Peyer's patch (tissue), 4 donors: Measurements from ENCODE around the gene ESPN. TPM values are rescaled to one million over a fixed set of nuclear protein-coding genes. Genes with fewer than 3 reads are reported as not detected.

Source experiments
- DNase-seq, 3 donors: peaks; one replicate each; pipeline ENCODE4 v3.0.0-alpha.2; 2017 to 2019
- H3K27ac ChIP-seq, 4 donors: fragments of 200-600 bp; sonication (generic); one replicate each; pipeline ENCODE4 v1.5.1; 2016 to 2019
- H3K27me3 ChIP-seq, 2 donors: fragments of 200-600 bp; sonication (generic); one replicate each; pipeline ENCODE4 v1.5.1; 2019
- H3K36me3 ChIP-seq, 3 donors: fragments of 200-600 bp; sonication (generic); one replicate each; pipeline ENCODE4 v1.5.1; 2016 to 2019
- H3K4me1 ChIP-seq, 4 donors: fragments of 200-600 bp; sonication (generic); one replicate each; pipeline ENCODE4 v1.5.1; 2016 to 2019
- H3K4me3 ChIP-seq, 4 donors: fragments of 200-600 bp; sonication (generic); 1 replicate in 3 of 4; 2 replicates in 1 of 4; pipeline ENCODE4 v1.5.1; 2016 to 2019; ENCODE audit warnings: mild to moderate bottlenecking in 1 of 4
- H3K9me3 ChIP-seq, 4 donors: fragments of 200-600 bp; sonication (generic); one replicate each; pipeline ENCODE4 v1.5.1; 2016 to 2019; ENCODE audit warnings: mild to moderate bottlenecking in 1 of 4
- CTCF ChIP-seq, 6 experiments: fragments of 450-650 bp in 4 of 6; fragments of 200-600 bp in 2 of 6; sonication (generic) in 1 of 6; IDR thresholded peaks; one replicate each; pipeline ENCODE4 v1.5.1; 2017 to 2019; ENCODE audit warnings: antibody characterized with exemption in 6 of 6, mild to moderate bottlenecking in 3 of 6, moderate library complexity in 1 of 6
- POLR2A ChIP-seq, 2 donors: fragments of 450-650 bp; IDR thresholded peaks; one replicate each; pipeline ENCODE4 v1.5.1; 2017; ENCODE audit warnings: antibody characterized with exemption in 2 of 2, mild to moderate bottlenecking in 2 of 2, moderate library complexity in 2 of 2
- total RNA-seq, 4 donors: library from RNA; depleted of rRNA; stranded (reverse); fragments of >200 nt; gene quantifications; one replicate each; pipeline ENCODE4 v1.1.0, GENCODE V29; 2016

Gene ESPN
- total RNA-seq, 4 donors from 2014 or later: 17.3 to 390 (median 306) TPM

GRCh38 chr1:6507037-6507428 lies 82.5 kb downstream of the ESPN start:
- H3K9me3 ChIP-seq: no peaks in the 10 kb centered on the region
- no peaks in the 10 kb centered on the region for H3K36me3 ChIP-seq
- H3K27me3 ChIP-seq: no peaks in the 10 kb centered on the region
- H3K27ac ChIP-seq: no peak overlapping the region
- no peak overlapping the region for H3K4me3 ChIP-seq
- no peak for DNase-seq
- no peaks in the 10 kb centered on the region for H3K4me1 ChIP-seq
- TF ChIP-seq POLR2A (IDR thresholded peaks at IDR 0.05) (no peak), CTCF (IDR thresholded peaks at IDR 0.05) (no peak)

- no peaks in the 10 kb centered on the region for H3K9me3 ChIP-seq
- H3K27me3 ChIP-seq: no peaks in the 10 kb centered on the region
- no peak overlapping the region for H3K27ac ChIP-seq
- H3K36me3 ChIP-seq: no peaks in the 10 kb centered on the region
- no peak for DNase-seq
- no peak overlapping the region for H3K4me3 ChIP-seq
- H3K4me1 ChIP-seq: no peaks in the 10 kb centered on the region
- TF ChIP-seq POLR2A (IDR thresholded peaks at IDR 0.05) (no peak), CTCF (IDR thresholded peaks at IDR 0.05) (no peak)
Measured at GRCh38 chr1:6507461-6507911, 82.9 kb downstream of the ESPN start.

GRCh38 chr1:6508154-6508815 lies 83.7 kb downstream of the ESPN start:
- H3K4me1 ChIP-seq: no peaks in the 10 kb centered on the region
- H3K27ac ChIP-seq: no peak overlapping the region
- no peaks in the 10 kb centered on the region for H3K27me3 ChIP-seq
- DNase-seq: no peak
- H3K9me3 ChIP-seq: no peaks in the 10 kb centered on the region
- no peak overlapping the region for H3K4me3 ChIP-seq
- no peaks in the 10 kb centered on the region for H3K36me3 ChIP-seq
- TF ChIP-seq POLR2A (IDR thresholded peaks at IDR 0.05) (no peak), CTCF (IDR thresholded peaks at IDR 0.05) (no peak)

GRCh38 chr1:6508816-6509189 lies 84.2 kb downstream of the ESPN start:
- TF ChIP-seq CTCF (IDR thresholded peaks at IDR 0.05) (no peak), POLR2A (IDR thresholded peaks at IDR 0.05) (no peak)
- H3K36me3 ChIP-seq: no peaks in the 10 kb centered on the region

GRCh38 chr1:6509220-6509918 lies 84.8 kb downstream of the ESPN start:
- no peaks in the 10 kb centered on the region for H3K9me3 ChIP-seq
- no peaks in the 10 kb centered on the region for H3K27me3 ChIP-seq
- H3K36me3 ChIP-seq: no peaks in the 10 kb centered on the region
- H3K4me1 ChIP-seq: no peaks in the 10 kb centered on the region
- TF ChIP-seq CTCF (IDR thresholded peaks at IDR 0.05) (no peak), POLR2A (IDR thresholded peaks at IDR 0.05) (no peak)
- H3K27ac ChIP-seq: no peak overlapping the region
- H3K4me3 ChIP-seq: no peak overlapping the region
- no peak for DNase-seq

More at GRCh38 chr1:6508816-6509189, 84.2 kb downstream of the ESPN start:
- Histone ChIP-seq H3K27me3 (no peaks in the 10 kb centered on the region), H3K27ac (no peak overlapping the region), H3K4me1 (no peaks in the 10 kb centered on the region), H3K9me3 (no peaks in the 10 kb centered on the region), H3K4me3 (no peak overlapping the region)
- DNase-seq: no peak
